Keratinocyte (primary cell): ENCODE measurements around the gene RGS3. TPM values are rescaled to one million over a fixed set of nuclear protein-coding genes. Genes with fewer than 3 reads are reported as not detected.

Experiments used
- DNase-seq: peaks from one replicate; pipeline ENCODE4 v3.0.0-alpha.2; 2011; ENCODE audit warnings: low read depth, missing footprints, low spot score
- FAIRE-seq: peaks from 2 replicates; lab custom pipeline; 2011; peaks lifted over from hg19 to GRCh38; lab: Jason Lieb, UNC
- H2AFZ ChIP-seq: 2 replicates; pipeline ENCODE4 v1.6.0; 2012; ENCODE audit warnings: low read length, control low read depth, inconsistent platforms; ENCODE audit not compliant: control insufficient read depth
- H3K27ac ChIP-seq: 2 replicates; pipeline ENCODE4 v1.5.1; 2011; ENCODE audit warnings: low read length; ENCODE audit not compliant: control insufficient read depth, insufficient read depth
- H3K27me3 ChIP-seq: 3 replicates; pipeline ENCODE4 v1.6.0; 2011; ENCODE audit warnings: low read length; ENCODE audit not compliant: control insufficient read depth, insufficient read depth; ENCODE audit errors: extremely low read depth
- H3K36me3 ChIP-seq, 2 experiments: 2 replicates in 1 of 2; 3 replicates in 1 of 2; pipeline ENCODE4 v1.5.1; 2011; ENCODE audit warnings: low read length in 2 of 2, mild to moderate bottlenecking in 1 of 2; ENCODE audit not compliant: control insufficient read depth in 2 of 2, insufficient read depth in 2 of 2; ENCODE audit errors: extremely low read depth in 1 of 2
- H3K4me1 ChIP-seq: 3 replicates; pipeline ENCODE4 v1.5.1; 2011; ENCODE audit warnings: low read length; ENCODE audit not compliant: control insufficient read depth, insufficient read depth; ENCODE audit errors: extremely low read depth
- H3K4me2 ChIP-seq: 3 replicates; pipeline ENCODE4 v1.6.0; 2011; ENCODE audit warnings: low read depth, low read length; ENCODE audit not compliant: control insufficient read depth, insufficient read depth; ENCODE audit errors: extremely low read depth
- H3K4me3 ChIP-seq, 3 experiments: fragments of 200-600 bp in 1 of 3; sonication (generic) in 1 of 3; 2 replicates in 2 of 3; 3 replicates in 1 of 3; pipeline ENCODE4 v1.5.1; 2011 to 2016; ENCODE audit warnings: low read length in 3 of 3, mild to moderate bottlenecking in 3 of 3, control low read depth in 2 of 3, inconsistent platforms in 1 of 3, low read depth in 1 of 3, mixed read lengths in 1 of 3, mixed run types in 1 of 3, moderate library complexity in 1 of 3; ENCODE audit not compliant: control insufficient read depth in 2 of 3, insufficient read depth in 2 of 3; ENCODE audit errors: extremely low read depth in 1 of 3
- H3K79me2 ChIP-seq: 2 replicates; pipeline ENCODE4 v1.6.0; 2012; ENCODE audit warnings: low read length; ENCODE audit not compliant: control insufficient read depth, insufficient read depth
- H3K9ac ChIP-seq: 3 replicates; pipeline ENCODE4 v1.6.0; 2011; ENCODE audit warnings: low read length; ENCODE audit not compliant: control insufficient read depth, insufficient read depth; ENCODE audit errors: extremely low read depth
- H3K9me1 ChIP-seq: 3 replicates; pipeline ENCODE4 v1.6.0; 2011; ENCODE audit warnings: low read length; ENCODE audit not compliant: control insufficient read depth, insufficient read depth; ENCODE audit errors: extremely low read depth
- H3K9me3 ChIP-seq: 2 replicates; pipeline ENCODE4 v1.5.1; 2012; ENCODE audit warnings: low read depth, low read length; ENCODE audit not compliant: control insufficient read depth
- H4K20me1 ChIP-seq: 3 replicates; pipeline ENCODE4 v1.6.0; 2011; ENCODE audit warnings: low read length; ENCODE audit not compliant: control insufficient read depth, insufficient read depth; ENCODE audit errors: extremely low read depth
- EZH2 ChIP-seq: IDR thresholded peaks from one replicate; pipeline ENCODE4 v1.6.1; 2012; ENCODE audit warnings: inconsistent platforms, mild to moderate bottlenecking, low read length, moderate library complexity
- dilution Hi-C: fragments of 300-500 bp; cut with MboI; formaldehyde crosslinking; loops from one replicate; pipeline ENCODE4 v1.7.0; 2020; ENCODE audit warnings: low sequenced_read_pairs; ENCODE audit not compliant: extremely low pct_ligation_motif_present
- polyA plus RNA-seq, 5 experiments: library from polyadenylated mRNA; depleted of rRNA in 3 of 5; stranded (reverse) in 3 of 5; stranded (forward) in 1 of 5; unstranded in 1 of 5; fragments of >200 nt; gene quantifications; 1 replicate in 1 of 5; 2 replicates in 3 of 5; 3 replicates in 1 of 5; pipeline versions ENCODE4 v1.2.1 to v1.2.3, GENCODE V29; 2011 to 2012; ENCODE audit warnings: missing spikeins in 2 of 5, low read depth in 1 of 5, low replicate concordance in 1 of 5
- TF ChIP-seq, protein P1 (sequence below), 3 experiments: IDR thresholded peaks in 1 of 3; conservative IDR thresholded peaks in 1 of 3; optimal IDR thresholded peaks in 1 of 3; 2 replicates in 2 of 3; 3 replicates in 1 of 3; pipeline versions ENCODE3 to v1.5.1; 2011; ENCODE audit warnings: low read length in 3 of 3, mild to moderate bottlenecking in 3 of 3, moderate library complexity in 2 of 3, control low read depth in 1 of 3, inconsistent platforms in 1 of 3; ENCODE audit not compliant: insufficient read depth in 2 of 3; ENCODE audit errors: extremely low read depth in 1 of 3

The RGS3 gene
- polyA plus RNA-seq, 1 donor (not counting 4 experiments of a cell fraction or from before 2014, with no cell fraction given), result 19.6 TPM

DNA sequence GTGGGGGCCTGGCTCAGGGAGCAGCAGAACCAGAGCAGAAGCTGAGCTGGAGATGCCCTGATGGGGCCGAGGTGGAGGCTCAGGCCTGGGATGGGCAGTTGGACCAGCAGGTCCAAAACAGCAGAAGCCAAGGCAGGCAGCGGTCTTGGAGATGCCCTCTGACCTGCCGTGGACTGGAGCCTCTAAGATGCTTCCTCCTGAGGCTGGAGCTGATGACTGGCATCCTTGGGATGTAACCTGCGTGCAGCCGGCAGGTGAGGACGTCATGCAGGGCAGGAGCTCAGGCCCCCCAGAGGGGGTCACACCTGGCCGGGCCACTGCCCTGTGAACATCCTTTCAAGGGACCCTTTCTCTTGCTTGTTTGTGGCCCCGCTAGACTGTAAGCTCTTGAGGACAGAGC is 162.0 kb downstream of the RGS3 start:
- Histone ChIP-seq H3K27me3 (no peaks in the 10 kb centered on the region), H2AFZ (no peak overlapping the region), H3K9me3 (no peaks in the 10 kb centered on the region), H3K36me3 (no peaks in the 10 kb centered on the region), H3K4me2 (no peak overlapping the region), H3K4me3 (no peak overlapping the region), H3K9ac (no peak overlapping the region), H3K9me1 (no peaks in the 10 kb centered on the region), H4K20me1 (no peaks in the 10 kb centered on the region), H3K4me1 (peaks cover 26% of the 10 kb centered on the region), H3K79me2 (no peaks in the 10 kb centered on the region), H3K27ac (no peak overlapping the region)
- TF ChIP-seq EZH2, result no peak
- TF ChIP-seq, protein P1, sequence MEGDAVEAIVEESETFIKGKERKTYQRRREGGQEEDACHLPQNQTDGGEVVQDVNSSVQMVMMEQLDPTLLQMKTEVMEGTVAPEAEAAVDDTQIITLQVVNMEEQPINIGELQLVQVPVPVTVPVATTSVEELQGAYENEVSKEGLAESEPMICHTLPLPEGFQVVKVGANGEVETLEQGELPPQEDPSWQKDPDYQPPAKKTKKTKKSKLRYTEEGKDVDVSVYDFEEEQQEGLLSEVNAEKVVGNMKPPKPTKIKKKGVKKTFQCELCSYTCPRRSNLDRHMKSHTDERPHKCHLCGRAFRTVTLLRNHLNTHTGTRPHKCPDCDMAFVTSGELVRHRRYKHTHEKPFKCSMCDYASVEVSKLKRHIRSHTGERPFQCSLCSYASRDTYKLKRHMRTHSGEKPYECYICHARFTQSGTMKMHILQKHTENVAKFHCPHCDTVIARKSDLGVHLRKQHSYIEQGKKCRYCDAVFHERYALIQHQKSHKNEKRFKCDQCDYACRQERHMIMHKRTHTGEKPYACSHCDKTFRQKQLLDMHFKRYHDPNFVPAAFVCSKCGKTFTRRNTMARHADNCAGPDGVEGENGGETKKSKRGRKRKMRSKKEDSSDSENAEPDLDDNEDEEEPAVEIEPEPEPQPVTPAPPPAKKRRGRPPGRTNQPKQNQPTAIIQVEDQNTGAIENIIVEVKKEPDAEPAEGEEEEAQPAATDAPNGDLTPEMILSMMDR (optimal IDR thresholded peaks at IDR 0.05 in 1 of 3, IDR thresholded peaks at IDR 0.05 in 1 of 3, conservative IDR thresholded peaks at IDR 0.05 in 1 of 3; ENCODE audit: extremely low read depth in 1 of 3, insufficient read depth in 2 of 3, low read length in 3 of 3), result no peak
- DNase-seq (no peak), FAIRE-seq (no peak)
- dilution Hi-C loops, result no loop called here

- TF ChIP-seq, protein P1 (optimal IDR thresholded peaks at IDR 0.05 in 1 of 3, IDR thresholded peaks at IDR 0.05 in 1 of 3, conservative IDR thresholded peaks at IDR 0.05 in 1 of 3; ENCODE audit: extremely low read depth in 1 of 3, insufficient read depth in 2 of 3, low read length in 3 of 3), result no peak
- TF ChIP-seq EZH2, result no peak
- dilution Hi-C loops, result no loop called here
- Histone ChIP-seq H3K4me3 (no peak overlapping the region), H2AFZ (no peak overlapping the region), H3K4me1 (peaks cover 15% of the 10 kb centered on the region), H4K20me1 (no peaks in the 10 kb centered on the region), H3K27ac (no peak overlapping the region), H3K36me3 (no peaks in the 10 kb centered on the region), H3K9ac (no peak overlapping the region), H3K27me3 (no peaks in the 10 kb centered on the region), H3K9me3 (no peaks in the 10 kb centered on the region), H3K9me1 (no peaks in the 10 kb centered on the region), H3K4me2 (no peak overlapping the region), H3K79me2 (no peaks in the 10 kb centered on the region)
- FAIRE-seq (no peak), DNase-seq (no peak)
Observed at GRCh38 chr9:113626735-113627495, 163.4 kb downstream of the RGS3 start.
